SK-N-MC (cell line): ENCODE measurements around the gene ZNF787.

Source experiments
- FOXP2 ChIP-seq: optimal IDR thresholded peaks from 2 replicates; pipeline ENCODE3; 2011; ENCODE audit warnings: mild to moderate bottlenecking, moderate library complexity; ENCODE audit not compliant: insufficient read depth; ENCODE audit errors: extremely low read length, control extremely low read depth
- POLR2AphosphoS5 ChIP-seq: IDR thresholded peaks from 2 replicates; pipeline ENCODE4 v1.6.1; 2012; ENCODE audit warnings: mild to moderate bottlenecking, low read depth, low read length, borderline replicate concordance

- TF ChIP-seq POLR2AphosphoS5 (no peak), FOXP2 (no peak)
Observed at GRCh38 chr19:56134654-56134921, 13.5 kb upstream of the ZNF787 start.
